ENCODE measurements around the gene AAK1.

DNA sequence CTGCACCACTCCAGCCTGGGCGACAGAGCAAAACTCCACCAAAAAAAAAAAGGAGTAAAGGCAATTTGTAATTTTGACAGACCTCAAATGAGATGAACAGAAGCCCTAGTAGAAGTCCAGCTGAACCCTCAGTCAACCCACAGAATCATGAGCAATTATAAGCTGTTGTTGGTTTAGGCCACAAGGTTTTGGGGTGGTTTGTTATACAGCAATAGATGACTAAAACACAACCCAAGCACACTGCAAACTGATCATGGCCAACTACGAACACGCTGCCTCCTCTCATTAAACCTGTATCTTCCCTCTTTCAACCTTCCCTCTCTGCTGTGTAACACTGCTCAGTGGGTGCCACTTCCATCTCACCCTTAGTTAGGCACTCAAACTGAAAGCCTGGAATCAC is 22.1 kb downstream of the AAK1 start:
- TF ChIP-seq, protein P1, sequence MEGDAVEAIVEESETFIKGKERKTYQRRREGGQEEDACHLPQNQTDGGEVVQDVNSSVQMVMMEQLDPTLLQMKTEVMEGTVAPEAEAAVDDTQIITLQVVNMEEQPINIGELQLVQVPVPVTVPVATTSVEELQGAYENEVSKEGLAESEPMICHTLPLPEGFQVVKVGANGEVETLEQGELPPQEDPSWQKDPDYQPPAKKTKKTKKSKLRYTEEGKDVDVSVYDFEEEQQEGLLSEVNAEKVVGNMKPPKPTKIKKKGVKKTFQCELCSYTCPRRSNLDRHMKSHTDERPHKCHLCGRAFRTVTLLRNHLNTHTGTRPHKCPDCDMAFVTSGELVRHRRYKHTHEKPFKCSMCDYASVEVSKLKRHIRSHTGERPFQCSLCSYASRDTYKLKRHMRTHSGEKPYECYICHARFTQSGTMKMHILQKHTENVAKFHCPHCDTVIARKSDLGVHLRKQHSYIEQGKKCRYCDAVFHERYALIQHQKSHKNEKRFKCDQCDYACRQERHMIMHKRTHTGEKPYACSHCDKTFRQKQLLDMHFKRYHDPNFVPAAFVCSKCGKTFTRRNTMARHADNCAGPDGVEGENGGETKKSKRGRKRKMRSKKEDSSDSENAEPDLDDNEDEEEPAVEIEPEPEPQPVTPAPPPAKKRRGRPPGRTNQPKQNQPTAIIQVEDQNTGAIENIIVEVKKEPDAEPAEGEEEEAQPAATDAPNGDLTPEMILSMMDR (IDR thresholded peaks at IDR 0.05): no peak
- no peak for TF ChIP-seq POLR2A (IDR thresholded peaks at IDR 0.05)

All from lower leg skin (tissue), 3 donors.